Vagina (tissue), 2 donors: ENCODE measurements around the gene FRMPD2. TPM values are rescaled to one million over a fixed set of nuclear protein-coding genes. Genes with fewer than 3 reads are reported as not detected.
"Not testable (repeated sequence)": the region's sequence is repeated elsewhere in the genome, so short reads cannot be mapped to it uniquely, and the experiment has no call there.

Experiments used
- DNase-seq, 2 donors: peaks; one replicate each; pipeline ENCODE4 v3.0.0-alpha.2; 2017; ENCODE audit errors: extremely low spot score in 2 of 2
- H3K27ac ChIP-seq: fragments of 200-600 bp; sonication (generic); one replicate; pipeline ENCODE4 v1.5.1; 2019
- H3K27me3 ChIP-seq: fragments of 200-600 bp; sonication (generic); one replicate; pipeline ENCODE4 v1.5.1; 2019
- H3K36me3 ChIP-seq, 2 donors: fragments of 200-600 bp; sonication (generic); one replicate each; pipeline ENCODE4 v1.5.1; 2017 to 2019
- H3K4me1 ChIP-seq: fragments of 200-600 bp; sonication (generic); one replicate; pipeline ENCODE4 v1.5.1; 2019
- H3K4me3 ChIP-seq, 2 donors: fragments of 200-600 bp; sonication (generic); 1 replicate in 1 of 2; 2 replicates in 1 of 2; pipeline ENCODE4 v1.5.1; 2016 to 2019
- H3K9me3 ChIP-seq: fragments of 200-600 bp; sonication (generic); one replicate; pipeline ENCODE4 v1.5.1; 2019
- intact Hi-C: fragments of 100-400 bp; cut with DNase I; formaldehyde crosslinking; loops from one replicate; pipeline ENCODE4 v1.15.1; 2023
- total RNA-seq: library from RNA; depleted of rRNA; stranded (reverse); fragments of >200 nt; gene quantifications from one replicate; pipeline ENCODE4 v1.2.3, GENCODE V29; 2016

Gene FRMPD2
- total RNA-seq, 1 donor from 2014 or later = not detected

- H3K4me3 ChIP-seq, H3K27me3 ChIP-seq, intact Hi-C loops, H3K4me1 ChIP-seq, H3K9me3 ChIP-seq, H3K27ac ChIP-seq, DNase-seq, H3K36me3 ChIP-seq: not testable (repeated sequence)
Measured at GRCh38 chr10:48139953-48140850, 134.3 kb downstream of the FRMPD2 start.

- H3K27me3 ChIP-seq, H3K9me3 ChIP-seq, H3K27ac ChIP-seq, H3K36me3 ChIP-seq, H3K4me1 ChIP-seq, H3K4me3 ChIP-seq, DNase-seq, intact Hi-C loops: not testable (repeated sequence)
Measured at GRCh38 chr10:48128954-48129353, 145.5 kb downstream of the FRMPD2 start.

DNA sequence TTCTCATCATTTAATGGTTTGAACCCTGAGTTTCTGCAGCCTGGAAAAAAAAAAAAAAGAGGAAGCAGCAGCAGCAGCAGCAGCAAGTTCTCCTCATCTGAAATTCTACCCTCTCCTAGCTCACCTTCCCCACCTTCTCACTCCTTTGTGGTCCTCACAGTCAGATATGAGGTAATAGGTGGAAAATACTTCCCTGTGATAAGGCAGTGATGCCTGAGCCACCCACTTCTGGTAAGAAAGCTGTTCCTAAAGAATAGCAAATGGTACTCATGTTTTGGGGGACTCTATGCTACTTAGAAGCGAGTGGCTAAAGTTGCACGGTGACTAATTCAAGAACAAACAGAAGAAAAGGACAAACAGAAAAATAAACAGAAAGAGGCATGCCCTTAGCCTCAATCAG, 148.2 kb downstream of the FRMPD2 start:
- H3K27me3 ChIP-seq, H3K27ac ChIP-seq, DNase-seq, H3K4me1 ChIP-seq, H3K4me3 ChIP-seq, H3K36me3 ChIP-seq, H3K9me3 ChIP-seq, intact Hi-C loops: not testable (repeated sequence)

DNA sequence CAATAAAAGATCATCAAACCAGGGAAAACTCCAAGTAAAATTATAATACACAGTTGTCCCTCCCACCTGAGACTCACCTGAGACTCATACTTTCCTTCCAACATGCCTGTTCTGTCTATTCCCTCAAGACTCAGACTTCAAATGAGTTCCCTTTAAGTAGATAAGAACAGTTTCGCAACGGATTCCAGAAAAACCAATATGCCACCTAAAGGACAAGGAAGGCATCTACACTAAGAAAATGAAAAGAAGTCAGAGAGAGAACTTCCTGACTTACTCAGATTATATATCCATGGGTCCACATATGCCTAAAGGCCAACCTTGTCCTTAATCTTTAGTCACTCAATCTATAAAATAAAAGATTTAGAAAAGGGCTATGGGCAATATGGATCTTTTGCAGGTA, 148.9 kb downstream of the FRMPD2 start:
- H3K27me3 ChIP-seq, H3K36me3 ChIP-seq, H3K27ac ChIP-seq, intact Hi-C loops, H3K4me3 ChIP-seq, DNase-seq, H3K9me3 ChIP-seq, H3K4me1 ChIP-seq: not testable (repeated sequence)

- H3K9me3 ChIP-seq, intact Hi-C loops, H3K27ac ChIP-seq, H3K36me3 ChIP-seq, H3K27me3 ChIP-seq, H3K4me3 ChIP-seq, H3K4me1 ChIP-seq, DNase-seq: not testable (repeated sequence)
Measured at GRCh38 chr10:48122618-48123017, 151.9 kb downstream of the FRMPD2 start.

- H3K4me1 ChIP-seq, H3K27me3 ChIP-seq, H3K36me3 ChIP-seq, H3K9me3 ChIP-seq, intact Hi-C loops, DNase-seq, H3K27ac ChIP-seq, H3K4me3 ChIP-seq: not testable (repeated sequence)
Measured at GRCh38 chr10:48110277-48110676, 164.2 kb downstream of the FRMPD2 start.

Other genes starting within 250 kb of the FRMPD2 start
- 54.3 TPM for gene MAPK8, start 32.0 kb upstream of the FRMPD2 start, total RNA-seq